Activated CD4-positive, alpha-beta T cell treated with anti-CD3 and anti-CD28 coated beads, Interleukin-2, Interleukin-6, amounts not matched to agents 100 ng/mL and 50 ng/mL, durations not matched to agents 16 hours and 8 hours (primary cell): ENCODE measurements around the gene IKZF4.
"Not testable (repeated sequence)": the region's sequence is repeated elsewhere in the genome, so short reads cannot be mapped to it uniquely, and the experiment has no call there.

Experiments
- DNase-seq: peaks from one replicate; pipeline ENCODE4 v3.0.0-alpha.2; 2020

IKZF4 gene

GRCh38 chr12:55999999-56000540 is 20.8 kb upstream of the IKZF4 start:
- DNase-seq = not testable (repeated sequence)

- no peak for DNase-seq
Observed at GRCh38 chr12:56001487-56002100, 19.2 kb upstream of the IKZF4 start.

GRCh38 chr12:56003376-56003775 is 17.5 kb upstream of the IKZF4 start:
- DNase-seq = not testable (repeated sequence)

GRCh38 chr12:56004211-56004610 is 16.6 kb upstream of the IKZF4 start:
- no peak for DNase-seq

- DNase-seq = peak; percentile 66
Observed at GRCh38 chr12:56007564-56008559, 13.0 kb upstream of the IKZF4 start.

- DNase-seq = no peak
Observed at GRCh38 chr12:56010111-56010570, 10.7 kb upstream of the IKZF4 start.

- no peak for DNase-seq
Observed at GRCh38 chr12:56011509-56012090, 9.2 kb upstream of the IKZF4 start.

GRCh38 chr12:56013482-56013881 is 7.4 kb upstream of the IKZF4 start:
- no peak for DNase-seq

- DNase-seq = no peak
Observed at GRCh38 chr12:56014205-56014604, 6.6 kb upstream of the IKZF4 start.

- DNase-seq = no peak
Observed at GRCh38 chr12:56017181-56017580, 3.7 kb upstream of the IKZF4 start.

GRCh38 chr12:56018356-56018755 is 2.5 kb upstream of the IKZF4 start:
- no peak for DNase-seq

- DNase-seq = no peak
Observed at GRCh38 chr12:56021889-56022497, 1.1 kb downstream of the IKZF4 start.

- no peak for DNase-seq
Observed at GRCh38 chr12:56028511-56029165, 7.8 kb downstream of the IKZF4 start.

- no peak for DNase-seq
Observed at GRCh38 chr12:56029166-56029519, 8.3 kb downstream of the IKZF4 start.

- DNase-seq = peak; percentile 57
Observed at GRCh38 chr12:56029666-56030293, 8.9 kb downstream of the IKZF4 start.

GRCh38 chr12:56031987-56032386 is 11.1 kb downstream of the IKZF4 start:
- no peak for DNase-seq

GRCh38 chr12:56034586-56035332 is 13.9 kb downstream of the IKZF4 start:
- no peak for DNase-seq

GRCh38 chr12:56037161-56037560 is 16.3 kb downstream of the IKZF4 start:
- no peak for DNase-seq

GRCh38 chr12:56038022-56038655 is 17.3 kb downstream of the IKZF4 start:
- DNase-seq = no peak

- peak; percentile 43 for DNase-seq
Observed at GRCh38 chr12:56040151-56040550, 19.3 kb downstream of the IKZF4 start.
